ENCODE data around the gene NTN1. TPM values are rescaled to one million over a fixed set of nuclear protein-coding genes. Genes with fewer than 3 reads are reported as not detected.

Gene NTN1
- total RNA-seq, 2 donors from 2014 or later, result 17.0 to 40.4 TPM

- no peaks in the 10 kb centered on the region for H3K9me3 Mint-ChIP-seq
- TF ChIP-seq CTCF (conservative IDR thresholded peaks at IDR 0.05), result no peak
- no peak overlapping the region for H3K4me3 Mint-ChIP-seq
- peaks cover 3% of the 10 kb centered on the region for H3K4me1 ChIP-seq (ENCODE audit: control insufficient read depth, insufficient read depth, low read length)
- no peak overlapping the region for H3K4me3 ChIP-seq (ENCODE audit: low read length)
- H3K9me3 ChIP-seq (ENCODE audit: control insufficient read depth, low read length), result no peaks in the 10 kb centered on the region
- H3K27ac Mint-ChIP-seq, result no peak overlapping the region
- H3K27me3 ChIP-seq (ENCODE audit: control insufficient read depth, insufficient read depth, low read length, poor library complexity, severe bottlenecking), result no peaks in the 10 kb centered on the region
- DNase-seq, result no peak
- H3K36me3 Mint-ChIP-seq (ENCODE audit: low read depth), result peaks cover 1% of the 10 kb centered on the region
- H3K4me1 Mint-ChIP-seq, result peaks cover 5% of the 10 kb centered on the region
- no peaks in the 10 kb centered on the region for H3K27me3 Mint-ChIP-seq (ENCODE audit: insufficient read depth)
- H3K36me3 ChIP-seq (ENCODE audit: control insufficient read depth, insufficient read depth, low read length), result peaks cover 10% of the 10 kb centered on the region
- H3K9ac ChIP-seq (ENCODE audit: extremely low read depth, low read length, poor library complexity, severe bottlenecking), result no peak overlapping the region
- 87 to 95% methylated on average over 6 to 13 of the region's 13 CpGs for WGBS, 2 experiments (ENCODE audit: insufficient coverage in 1 of 2, insufficient read length in 1 of 2)
- no peak overlapping the region for H3K27ac ChIP-seq (ENCODE audit: low read depth, low read length)
Observed at GRCh38 chr17:9227819-9228407, 206.6 kb downstream of the NTN1 start.

- no peaks in the 10 kb centered on the region for H3K27me3 Mint-ChIP-seq (ENCODE audit: insufficient read depth)
- no peak overlapping the region for H3K27ac Mint-ChIP-seq
- 83 to 84% methylated on average over 11 to 16 of the region's 16 CpGs for WGBS, 2 experiments (ENCODE audit: insufficient coverage in 1 of 2, insufficient read length in 1 of 2)
- H3K36me3 Mint-ChIP-seq (ENCODE audit: low read depth), result no peaks in the 10 kb centered on the region
- Histone ChIP-seq H3K4me3 (ENCODE audit: low read length) (no peak overlapping the region), H3K27me3 (ENCODE audit: control insufficient read depth, insufficient read depth, low read length, poor library complexity, severe bottlenecking) (no peaks in the 10 kb centered on the region), H3K4me1 (ENCODE audit: control insufficient read depth, insufficient read depth, low read length) (peaks cover 3% of the 10 kb centered on the region), H3K9me3 (ENCODE audit: control insufficient read depth, low read length) (no peaks in the 10 kb centered on the region), H3K9ac (ENCODE audit: extremely low read depth, low read length, poor library complexity, severe bottlenecking) (no peak overlapping the region), H3K27ac (ENCODE audit: low read depth, low read length) (no peak overlapping the region), H3K36me3 (ENCODE audit: control insufficient read depth, insufficient read depth, low read length) (peaks cover 10% of the 10 kb centered on the region)
- H3K9me3 Mint-ChIP-seq, result no peaks in the 10 kb centered on the region
- TF ChIP-seq CTCF (conservative IDR thresholded peaks at IDR 0.05), result no peak
- H3K4me1 Mint-ChIP-seq, result peaks cover 5% of the 10 kb centered on the region
- no peak overlapping the region for H3K4me3 Mint-ChIP-seq
- no peak for DNase-seq
Observed at GRCh38 chr17:9228408-9229159, 207.3 kb downstream of the NTN1 start.

GRCh38 chr17:9229160-9229825 lies 208.0 kb downstream of the NTN1 start:
- DNase-seq, result no peak
- 90% methylated on average over 17 to 20 of the region's 20 CpGs for WGBS, 2 experiments (ENCODE audit: insufficient coverage in 1 of 2, insufficient read length in 1 of 2)
- H3K27me3 ChIP-seq (ENCODE audit: control insufficient read depth, insufficient read depth, low read length, poor library complexity, severe bottlenecking), result no peaks in the 10 kb centered on the region
- H3K9ac ChIP-seq (ENCODE audit: extremely low read depth, low read length, poor library complexity, severe bottlenecking), result no peak overlapping the region
- H3K36me3 ChIP-seq (ENCODE audit: control insufficient read depth, insufficient read depth, low read length), result peaks cover 10% of the 10 kb centered on the region
- TF ChIP-seq CTCF (conservative IDR thresholded peaks at IDR 0.05), result no peak
- H3K4me1 ChIP-seq (ENCODE audit: control insufficient read depth, insufficient read depth, low read length), result peaks cover 3% of the 10 kb centered on the region
- no peak overlapping the region for H3K4me3 ChIP-seq (ENCODE audit: low read length)
- no peaks in the 10 kb centered on the region for H3K9me3 Mint-ChIP-seq
- H3K27ac Mint-ChIP-seq, result no peak overlapping the region
- no peaks in the 10 kb centered on the region for H3K9me3 ChIP-seq (ENCODE audit: control insufficient read depth, low read length)
- no peaks in the 10 kb centered on the region for H3K27me3 Mint-ChIP-seq (ENCODE audit: insufficient read depth)
- no peak overlapping the region for H3K27ac ChIP-seq (ENCODE audit: low read depth, low read length)
- H3K4me3 Mint-ChIP-seq, result no peak overlapping the region
- no peaks in the 10 kb centered on the region for H3K36me3 Mint-ChIP-seq (ENCODE audit: low read depth)
- H3K4me1 Mint-ChIP-seq, result peaks cover 4% of the 10 kb centered on the region
